ENCODE results near the gene RALA.
"Not testable (repeated sequence)": the region's sequence is repeated elsewhere in the genome, so short reads cannot be mapped to it uniquely, and the experiment has no call there.

RALA gene

GRCh38 chr7:39746103-39746819 is 122.9 kb downstream of the RALA start:
- H3K4me3 Mint-ChIP-seq, result no peak overlapping the region
- no peaks in the 10 kb centered on the region for H3K9me3 Mint-ChIP-seq
- H3K27me3 Mint-ChIP-seq (ENCODE audit: low read depth), result no peaks in the 10 kb centered on the region
- TF ChIP-seq, protein P1, sequence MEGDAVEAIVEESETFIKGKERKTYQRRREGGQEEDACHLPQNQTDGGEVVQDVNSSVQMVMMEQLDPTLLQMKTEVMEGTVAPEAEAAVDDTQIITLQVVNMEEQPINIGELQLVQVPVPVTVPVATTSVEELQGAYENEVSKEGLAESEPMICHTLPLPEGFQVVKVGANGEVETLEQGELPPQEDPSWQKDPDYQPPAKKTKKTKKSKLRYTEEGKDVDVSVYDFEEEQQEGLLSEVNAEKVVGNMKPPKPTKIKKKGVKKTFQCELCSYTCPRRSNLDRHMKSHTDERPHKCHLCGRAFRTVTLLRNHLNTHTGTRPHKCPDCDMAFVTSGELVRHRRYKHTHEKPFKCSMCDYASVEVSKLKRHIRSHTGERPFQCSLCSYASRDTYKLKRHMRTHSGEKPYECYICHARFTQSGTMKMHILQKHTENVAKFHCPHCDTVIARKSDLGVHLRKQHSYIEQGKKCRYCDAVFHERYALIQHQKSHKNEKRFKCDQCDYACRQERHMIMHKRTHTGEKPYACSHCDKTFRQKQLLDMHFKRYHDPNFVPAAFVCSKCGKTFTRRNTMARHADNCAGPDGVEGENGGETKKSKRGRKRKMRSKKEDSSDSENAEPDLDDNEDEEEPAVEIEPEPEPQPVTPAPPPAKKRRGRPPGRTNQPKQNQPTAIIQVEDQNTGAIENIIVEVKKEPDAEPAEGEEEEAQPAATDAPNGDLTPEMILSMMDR (IDR thresholded peaks at IDR 0.05; ENCODE audit: unreplicated experiment in 3 of 3), result peak; percentile 69 to 81 (median 73)
- no peaks in the 10 kb centered on the region for H3K36me3 Mint-ChIP-seq (ENCODE audit: low read depth)
- peak overlapping the region in 1 of 3 experiments; percentile 17 for H3K27ac Mint-ChIP-seq
- H3K4me1 Mint-ChIP-seq, result peaks cover 6% of the 10 kb centered on the region

DNA sequence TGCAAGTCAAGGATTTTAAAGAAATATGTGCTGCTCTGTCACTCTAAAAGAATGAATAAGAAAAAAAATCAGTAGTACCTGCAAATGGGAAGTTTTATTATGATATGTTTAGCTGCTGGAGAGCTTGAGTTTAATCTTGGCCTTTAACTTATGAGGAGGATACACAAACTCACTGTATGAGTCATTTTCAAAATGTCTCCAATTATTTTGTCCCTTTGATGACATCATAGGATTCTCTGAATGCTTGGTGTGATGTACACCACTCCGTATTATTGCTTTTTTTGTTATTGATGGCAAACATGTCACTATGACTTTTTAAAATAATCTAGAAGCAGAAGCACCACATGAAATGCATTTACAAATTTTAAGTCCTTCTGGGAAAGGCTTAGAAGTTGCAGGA is 125.8 kb downstream of the RALA start:
- H3K4me1 Mint-ChIP-seq, result peaks cover 12% of the 10 kb centered on the region
- H3K9me3 Mint-ChIP-seq, result no peaks in the 10 kb centered on the region
- H3K36me3 Mint-ChIP-seq (ENCODE audit: low read depth), result peaks cover 7% of the 10 kb centered on the region

DNA sequence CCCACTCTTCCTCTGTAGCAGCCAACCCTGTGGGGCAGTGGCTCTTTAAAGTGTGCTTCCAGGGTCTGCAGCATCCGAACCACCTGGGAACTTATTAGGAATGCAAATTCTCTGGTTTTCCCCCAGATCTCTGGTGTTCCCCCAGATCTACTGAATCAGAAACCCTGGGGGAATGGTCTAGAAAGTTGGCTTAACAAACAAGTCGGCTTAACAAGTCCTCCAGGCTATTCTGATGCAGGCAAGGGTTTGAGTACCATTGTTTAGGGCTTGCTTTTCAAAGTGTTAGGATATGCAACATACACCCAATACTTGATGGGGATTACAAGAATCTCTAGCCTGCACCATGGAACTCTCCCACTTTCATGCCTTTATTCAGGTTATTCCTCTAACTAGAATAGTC is 126.3 kb downstream of the RALA start:
- no peak overlapping the region for H3K4me3 Mint-ChIP-seq
- H3K4me1 Mint-ChIP-seq, result peaks cover 17% of the 10 kb centered on the region
- H3K36me3 Mint-ChIP-seq (ENCODE audit: low read depth), result peaks cover 7% of the 10 kb centered on the region
- TF ChIP-seq, protein P1 (IDR thresholded peaks at IDR 0.05; ENCODE audit: unreplicated experiment in 3 of 3), result no peak
- no peak overlapping the region for H3K27ac Mint-ChIP-seq
- no peaks in the 10 kb centered on the region for H3K27me3 Mint-ChIP-seq (ENCODE audit: low read depth)
- no peaks in the 10 kb centered on the region for H3K9me3 Mint-ChIP-seq

More for the DNA sequence above, 125.8 kb downstream of the RALA start:
- TF ChIP-seq, protein P1 (IDR thresholded peaks at IDR 0.05; ENCODE audit: unreplicated experiment in 3 of 3), result no peak
- Mint-ChIP-seq H3K27ac (no peak overlapping the region), H3K27me3 (ENCODE audit: low read depth) (no peaks in the 10 kb centered on the region), H3K4me3 (no peak overlapping the region)

DNA sequence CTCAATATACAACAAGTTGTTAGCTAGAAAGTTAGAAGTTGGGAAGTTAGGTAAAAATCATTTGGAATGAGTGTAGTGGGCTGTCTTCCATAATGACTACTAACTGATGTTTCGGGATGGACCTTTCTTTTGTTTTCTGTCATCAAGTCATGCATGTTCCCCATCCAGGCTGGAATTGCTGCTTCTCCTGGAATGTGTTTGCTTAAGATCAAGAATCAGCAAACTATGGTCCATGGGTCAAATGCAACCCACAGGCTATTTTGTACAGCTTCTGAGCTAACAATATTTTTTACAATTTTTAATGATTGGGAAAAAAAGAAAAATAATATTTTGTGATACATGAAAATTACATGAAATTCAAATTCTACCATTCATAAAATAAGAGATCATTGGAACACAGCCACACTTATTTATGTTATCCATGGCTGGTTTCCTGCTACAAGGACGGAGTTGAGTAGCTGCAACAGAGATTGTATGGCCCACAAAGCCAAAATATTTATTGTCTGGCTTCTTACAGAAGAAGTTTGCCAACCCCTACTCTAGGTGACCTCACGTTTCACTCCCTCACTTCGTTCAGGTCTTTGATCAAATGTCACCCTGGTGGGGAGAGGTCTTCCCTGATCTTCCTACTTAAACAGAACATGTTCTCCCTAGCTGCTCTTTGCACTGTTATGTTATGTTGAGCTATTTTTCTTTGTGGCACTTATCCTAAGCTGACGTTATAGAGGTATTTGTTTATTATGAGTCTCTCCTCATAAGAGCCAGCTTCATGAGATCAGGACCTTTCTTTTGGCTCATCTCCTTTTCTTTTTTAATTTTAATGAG is 127.1 kb downstream of the RALA start:
- TF ChIP-seq, protein P1 (IDR thresholded peaks at IDR 0.05; ENCODE audit: unreplicated experiment in 3 of 3), result no peak
- no peaks in the 10 kb centered on the region for H3K27me3 Mint-ChIP-seq (ENCODE audit: low read depth)
- no peak overlapping the region for H3K27ac Mint-ChIP-seq
- H3K9me3 Mint-ChIP-seq, result no peaks in the 10 kb centered on the region
- peaks cover 23% of the 10 kb centered on the region for H3K4me1 Mint-ChIP-seq
- H3K4me3 Mint-ChIP-seq, result no peak overlapping the region
- H3K36me3 Mint-ChIP-seq (ENCODE audit: low read depth), result peaks cover 7% of the 10 kb centered on the region

DNA sequence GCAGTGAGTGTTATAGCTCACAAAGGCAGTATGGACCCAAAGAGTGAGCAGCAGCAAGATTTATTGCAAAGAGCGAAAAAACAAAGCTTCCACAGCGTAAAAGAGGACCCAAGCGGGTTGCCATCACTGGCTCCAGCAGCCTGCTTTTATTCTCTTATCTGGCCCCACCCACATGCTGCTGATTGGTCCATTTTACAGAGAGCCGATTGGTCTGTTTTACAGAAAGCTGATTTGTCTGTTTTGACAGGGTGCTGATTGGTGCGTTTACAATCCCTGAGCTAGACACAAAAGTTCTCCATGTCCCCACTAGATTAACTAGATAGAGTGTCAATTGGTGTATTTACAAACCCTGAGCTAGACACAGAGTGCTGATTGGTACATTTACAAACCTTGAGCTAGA is 129.9 kb downstream of the RALA start:
- H3K27me3 Mint-ChIP-seq (ENCODE audit: low read depth); H3K4me3 Mint-ChIP-seq; H3K9me3 Mint-ChIP-seq: not testable (repeated sequence)
- Mint-ChIP-seq H3K36me3 (ENCODE audit: low read depth) (peaks cover 22% of the 10 kb centered on the region), H3K27ac (peak overlapping the region; percentile 14 to 69 (median 41)), H3K4me1 (peaks cover 36% of the 10 kb centered on the region)

- Mint-ChIP-seq H3K9me3 (peaks cover 8% of the 10 kb centered on the region), H3K27ac (peak overlapping the region; percentile 92 to 93 (median 93)), H3K27me3 (ENCODE audit: low read depth) (no peaks in the 10 kb centered on the region), H3K36me3 (ENCODE audit: low read depth) (peaks cover 27% of the 10 kb centered on the region), H3K4me1 (peaks cover 41% of the 10 kb centered on the region), H3K4me3 (peak overlapping the region in 2 of 3 experiments; percentile 49 to 58)
- TF ChIP-seq, protein P1 (IDR thresholded peaks at IDR 0.05; ENCODE audit: unreplicated experiment in 3 of 3), result no peak
Observed at GRCh38 chr7:39753823-39754325, 130.5 kb downstream of the RALA start.

All from nephron (organoid).